Breast epithelium (tissue), 3 donors: ENCODE results near the gene CHRD.

Experiments
- CTCF ChIP-seq, 3 donors: fragments of 450-650 bp; IDR thresholded peaks; one replicate each; pipeline ENCODE4 v1.5.1; 2016 to 2017; ENCODE audit warnings: antibody characterized with exemption in 3 of 3, mild to moderate bottlenecking in 3 of 3, moderate library complexity in 3 of 3
- POLR2A ChIP-seq: fragments of 450-650 bp; IDR thresholded peaks from one replicate; pipeline ENCODE4 v1.6.1; 2016; ENCODE audit warnings: antibody characterized with exemption, mild to moderate bottlenecking, moderate library complexity

GRCh38 chr3:184417619-184418327 is 37.9 kb downstream of the CHRD start:
- TF ChIP-seq CTCF (IDR thresholded peaks at IDR 0.05) (peak; percentile 50 to 87 (median 84)), POLR2A (no peak)
